Left renal pelvis (tissue), 4 donors: ENCODE results near the gene XXYLT1. TPM values are rescaled to one million over a fixed set of nuclear protein-coding genes. Genes with fewer than 3 reads are reported as not detected.

Experiments
- DNase-seq, 4 donors: peaks; one replicate each; pipeline ENCODE4 v3.0.0-alpha.2; 2013; ENCODE audit warnings: low read depth in 4 of 4, low spot score in 3 of 4
- polyA plus RNA-seq, 4 donors: library from polyadenylated mRNA; unstranded; fragments of 120-200 nt; gene quantifications; one replicate each; pipeline ENCODE4 v1.2.1, GENCODE V29; 2013; ENCODE audit not compliant: insufficient read length in 4 of 4

The XXYLT1 gene
- polyA plus RNA-seq, 4 donors = 27.8 to 46.3 (median 30.5) TPM

DNA sequence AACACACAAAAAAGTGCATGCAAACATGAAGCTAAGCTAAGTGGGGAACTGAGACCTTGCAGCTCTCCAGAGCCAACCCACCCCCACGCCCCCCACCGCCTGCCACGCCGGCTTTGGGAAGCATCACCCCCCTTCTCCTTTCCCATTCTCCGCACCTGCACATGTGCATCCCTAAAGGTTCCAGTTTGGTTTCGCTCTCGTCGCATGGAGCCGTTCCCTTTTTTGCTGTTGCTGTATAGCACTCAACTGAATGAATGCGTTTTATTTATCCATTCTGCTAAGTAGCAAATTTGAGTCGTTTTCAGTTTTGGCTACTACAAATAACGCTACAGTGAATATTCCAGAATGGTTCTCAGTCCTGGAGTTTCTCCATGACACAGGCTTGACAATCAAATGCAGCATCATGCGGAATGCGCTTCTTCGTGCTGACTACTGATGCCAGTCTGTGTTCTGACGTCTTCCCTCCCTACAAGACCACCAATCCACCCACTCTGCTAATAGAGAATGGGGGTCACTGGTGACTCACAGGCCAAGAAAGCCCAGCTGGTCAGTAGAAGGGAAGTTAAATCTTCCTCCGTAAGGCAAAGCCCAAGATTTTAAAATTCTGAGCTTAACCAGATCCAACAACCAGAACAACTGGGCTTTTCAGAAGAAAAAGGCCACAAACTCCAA is 115.3 kb downstream of the XXYLT1 start:
- no peak for DNase-seq

DNA sequence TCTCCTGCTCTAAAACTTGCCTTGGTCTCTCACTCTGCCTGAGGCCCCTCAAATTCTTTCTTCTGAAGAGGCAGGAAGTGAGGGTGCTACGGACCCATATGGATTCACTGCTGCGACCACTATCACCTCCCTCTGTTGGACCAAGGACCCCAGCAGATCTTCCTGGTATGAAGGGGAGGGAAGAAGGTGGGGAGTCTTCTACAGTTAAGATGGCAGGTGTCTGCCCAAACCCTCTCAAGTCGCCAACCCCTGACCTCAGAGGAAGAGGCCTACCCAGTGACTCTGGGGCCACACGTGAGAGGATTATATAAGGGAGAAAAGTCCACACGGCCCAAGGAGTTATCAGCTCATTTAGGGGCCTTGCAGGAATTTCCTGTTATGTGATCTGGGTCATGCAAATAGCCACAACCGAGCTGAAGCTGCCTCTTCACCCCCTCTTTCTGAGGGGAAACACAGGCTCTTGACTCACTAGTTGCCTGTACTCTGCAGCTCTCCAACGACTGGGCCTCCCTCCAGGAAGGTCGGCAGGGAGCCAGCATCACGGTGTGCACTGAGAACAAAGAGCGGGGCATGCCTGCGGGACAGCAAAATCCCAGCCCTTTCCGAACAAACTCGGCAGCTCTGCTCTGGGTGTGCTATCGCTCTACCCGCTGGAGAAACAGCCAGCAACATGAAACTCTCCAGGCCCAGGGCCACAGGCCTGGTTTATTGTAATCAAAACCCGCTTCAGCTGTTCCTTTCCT is 116.0 kb downstream of the XXYLT1 start:
- no peak for DNase-seq

DNA sequence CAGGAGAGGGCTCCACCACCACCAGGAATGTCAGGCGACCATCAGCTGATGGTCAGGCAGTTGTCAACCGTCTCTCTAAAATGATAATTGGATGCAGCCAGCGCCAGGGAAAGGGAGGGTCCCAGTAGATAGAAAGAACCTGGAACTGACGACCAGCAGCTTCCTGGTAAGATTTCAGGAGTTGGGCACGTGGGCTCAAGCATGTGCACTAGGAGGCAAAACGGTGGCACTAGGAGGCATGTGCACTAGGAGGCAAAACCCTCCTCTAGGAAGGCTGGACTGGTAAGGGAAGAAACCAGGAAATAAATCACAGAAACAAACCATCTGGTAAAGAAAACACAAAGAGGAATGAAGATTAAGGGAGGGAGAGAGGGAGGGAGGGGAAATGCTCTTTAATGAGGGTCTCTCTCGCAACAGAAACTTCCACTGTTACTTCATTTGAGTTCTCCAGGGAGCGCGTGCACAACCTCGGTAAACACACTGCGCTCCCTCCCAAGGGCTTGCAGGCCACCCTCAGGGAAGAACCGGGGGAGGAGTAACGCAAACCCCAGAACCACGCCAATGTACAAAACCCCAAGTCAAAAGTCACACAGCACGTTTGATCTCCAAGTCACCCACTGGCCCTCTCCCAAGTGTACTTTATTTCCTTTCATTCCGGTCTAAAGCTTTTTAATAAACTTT is 116.7 kb downstream of the XXYLT1 start:
- no peak for DNase-seq

DNA sequence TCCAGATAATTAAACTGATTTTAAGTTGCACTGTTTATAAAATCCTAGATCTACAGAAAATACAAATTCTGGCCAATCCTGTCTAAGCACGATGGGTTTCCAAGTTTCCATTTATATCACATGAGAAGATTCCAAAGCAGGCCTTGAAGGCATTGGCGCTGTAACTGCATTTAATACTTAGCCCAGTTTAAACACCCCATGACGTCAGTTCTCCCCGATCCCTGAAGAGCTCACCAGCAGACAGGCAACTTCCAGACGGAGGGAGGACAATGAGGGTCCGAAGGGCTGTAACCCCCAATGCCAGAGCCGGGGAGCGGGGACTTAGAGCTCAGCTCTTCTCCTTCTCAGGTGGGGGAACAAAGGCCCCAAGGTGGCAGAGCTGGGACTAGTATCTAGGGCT is 117.3 kb downstream of the XXYLT1 start:
- DNase-seq = no peak

DNA sequence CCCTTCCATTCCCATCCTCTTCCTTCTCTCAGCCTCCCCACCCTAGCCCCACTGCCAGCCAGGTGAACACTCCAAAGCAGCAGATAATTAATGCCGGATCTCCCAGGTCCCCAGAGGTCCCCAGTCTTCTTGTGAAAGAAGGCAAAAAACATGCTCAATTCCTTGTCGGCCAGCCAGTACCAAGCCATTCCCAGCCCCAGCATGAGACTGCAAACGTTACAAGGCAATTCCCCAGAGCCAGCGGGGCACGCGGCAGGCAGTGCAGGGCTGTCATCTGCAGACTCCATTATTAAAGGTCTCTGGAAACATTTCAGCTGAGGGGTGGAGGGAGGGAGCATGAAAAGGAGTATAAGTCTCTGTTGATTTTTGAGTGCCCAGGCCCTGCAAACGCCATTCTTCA is 117.8 kb downstream of the XXYLT1 start:
- DNase-seq = no peak

DNA sequence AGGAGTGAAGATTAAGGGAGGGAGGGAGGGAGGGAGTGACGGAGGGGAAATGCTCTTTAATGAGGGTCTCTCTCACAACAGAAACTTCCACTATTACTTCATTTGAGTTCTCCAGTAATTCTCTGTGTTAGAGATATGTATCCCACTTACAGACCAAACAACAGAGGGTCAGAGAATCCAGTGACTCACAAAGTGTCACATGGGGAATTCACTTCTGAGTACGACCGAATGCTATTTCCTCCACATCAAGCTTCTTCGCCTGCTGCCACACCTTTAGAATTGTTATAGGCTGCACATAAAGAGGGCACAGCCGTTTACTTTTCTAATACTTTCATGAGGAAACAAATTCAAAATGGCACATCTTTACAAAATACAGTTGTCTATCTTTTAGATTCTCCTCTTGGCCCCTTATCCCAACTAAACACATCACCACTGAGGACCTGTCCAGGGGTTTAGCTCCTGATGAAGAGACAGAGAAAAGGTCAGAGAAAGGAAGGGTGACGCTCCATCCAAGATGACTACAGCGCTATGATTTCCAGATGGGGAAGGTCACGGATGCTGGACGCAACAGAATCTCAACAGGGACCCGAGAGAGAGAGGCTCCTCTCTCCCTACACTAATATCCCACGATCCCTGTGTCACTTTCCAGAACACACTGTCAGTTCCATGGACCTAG is 119.0 kb downstream of the XXYLT1 start:
- DNase-seq = no peak

DNA sequence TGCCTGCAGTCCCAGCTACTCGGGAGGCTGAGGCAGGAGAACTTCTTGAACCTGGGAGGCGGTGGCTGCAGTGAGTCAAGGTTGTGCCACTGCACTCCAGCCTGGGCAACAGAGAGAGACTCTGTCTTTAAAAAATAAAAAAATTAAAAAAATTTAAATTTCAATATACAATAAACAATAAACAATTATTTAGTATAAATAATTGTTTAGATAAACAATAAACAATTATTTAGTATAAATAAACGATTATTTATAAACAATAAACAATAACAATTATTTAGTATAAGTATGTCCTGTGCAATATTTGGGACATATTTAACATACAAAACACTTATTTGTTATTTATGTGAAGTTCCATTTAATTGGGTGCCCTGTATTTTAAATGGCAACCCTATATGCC is 119.6 kb downstream of the XXYLT1 start:
- DNase-seq = no peak

DNA sequence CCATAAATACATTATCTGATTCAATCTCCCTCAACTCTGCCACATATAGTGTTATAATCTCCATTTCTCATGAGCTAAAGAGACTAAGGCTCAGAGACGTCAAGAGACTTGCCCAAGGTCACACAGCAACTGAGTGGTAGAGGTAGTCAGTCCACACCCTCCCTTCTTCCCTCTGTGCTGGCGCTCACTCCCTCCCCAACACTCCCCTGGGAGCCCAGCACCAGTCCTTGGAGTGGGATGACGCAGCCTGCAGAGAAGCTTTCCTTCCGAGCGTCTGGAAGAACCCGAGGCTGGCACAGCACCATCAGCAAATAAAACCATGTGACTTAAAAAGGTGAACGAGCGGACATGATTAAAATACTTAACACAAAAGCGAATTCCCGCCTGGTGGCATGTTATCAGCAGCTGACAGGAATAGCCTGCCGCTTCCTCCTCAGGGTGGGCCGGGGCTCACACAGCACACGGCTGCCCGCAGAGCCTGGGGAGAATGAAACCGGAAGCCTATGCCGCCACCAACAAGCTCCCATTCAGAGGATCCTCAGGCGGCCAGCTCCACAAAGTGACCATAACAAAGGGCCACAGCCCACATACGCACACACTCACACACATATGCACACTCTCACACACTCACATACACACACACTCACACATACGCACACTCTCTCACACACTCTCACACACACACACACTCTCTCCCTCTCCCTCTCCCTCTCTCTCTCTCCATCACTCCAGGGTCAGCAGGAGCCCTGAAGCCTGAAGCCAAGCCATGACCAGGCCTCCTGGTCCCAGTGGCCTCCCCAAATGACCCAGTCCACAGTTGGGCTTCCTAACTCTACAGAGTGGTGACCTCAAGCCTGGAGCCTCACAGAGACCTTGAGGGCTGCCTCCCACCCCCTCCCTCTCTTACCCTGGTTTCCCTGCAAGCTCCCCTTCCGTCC is 120.5 kb downstream of the XXYLT1 start:
- no peak for DNase-seq

DNA sequence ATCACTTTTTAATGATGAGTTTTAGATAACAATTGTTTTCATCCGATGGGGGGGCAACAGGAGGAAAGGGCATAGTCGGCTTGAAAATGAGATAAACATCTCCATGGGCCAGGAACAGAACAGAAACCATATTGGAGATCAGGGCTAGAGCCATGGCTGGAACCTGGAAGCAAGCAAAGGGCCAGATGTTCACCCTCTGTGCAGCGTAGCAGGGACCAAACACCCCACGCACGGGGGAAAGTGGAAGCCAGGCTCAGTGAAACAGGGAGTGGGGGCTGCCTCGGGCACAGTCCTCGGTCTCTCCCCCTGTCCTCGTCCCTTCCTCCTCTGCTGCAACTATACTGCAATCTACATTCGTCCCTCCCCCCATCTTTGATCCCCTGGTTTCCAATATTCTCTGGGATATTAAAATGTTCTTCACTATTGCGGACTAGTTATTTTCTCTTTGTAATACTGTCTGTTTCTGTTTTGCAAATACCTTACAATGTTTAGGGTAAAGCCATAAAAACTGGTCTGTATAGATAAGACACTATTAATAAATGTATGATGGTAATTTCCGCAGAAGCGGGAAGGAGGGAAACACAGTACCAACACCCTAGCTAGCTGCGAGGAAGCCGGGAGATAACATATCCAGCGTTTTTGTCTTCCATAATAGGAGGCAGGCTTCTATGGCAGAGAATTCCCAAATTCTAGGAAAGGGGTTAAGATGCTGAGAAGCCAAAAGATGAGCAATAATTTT is 121.5 kb downstream of the XXYLT1 start:
- no peak for DNase-seq

DNA sequence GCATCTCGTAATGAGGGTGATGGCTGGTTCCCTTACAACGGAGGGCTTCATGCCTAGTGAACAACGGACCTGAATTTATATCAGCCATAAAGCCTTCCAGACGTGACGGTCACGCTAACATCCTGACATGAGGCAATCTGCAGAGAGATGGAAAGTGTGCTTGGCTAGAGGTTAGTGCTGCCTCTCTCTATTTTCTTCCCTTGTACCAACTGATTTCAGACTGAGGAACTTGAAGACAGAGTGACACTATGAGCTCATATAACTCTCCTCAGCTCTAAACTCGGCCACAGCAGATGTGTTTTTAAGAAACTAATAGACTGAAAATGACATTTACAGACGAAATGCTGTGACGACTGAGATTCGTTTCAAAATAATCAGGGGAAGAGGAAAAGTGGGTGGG is 122.4 kb downstream of the XXYLT1 start:
- no peak for DNase-seq

DNA sequence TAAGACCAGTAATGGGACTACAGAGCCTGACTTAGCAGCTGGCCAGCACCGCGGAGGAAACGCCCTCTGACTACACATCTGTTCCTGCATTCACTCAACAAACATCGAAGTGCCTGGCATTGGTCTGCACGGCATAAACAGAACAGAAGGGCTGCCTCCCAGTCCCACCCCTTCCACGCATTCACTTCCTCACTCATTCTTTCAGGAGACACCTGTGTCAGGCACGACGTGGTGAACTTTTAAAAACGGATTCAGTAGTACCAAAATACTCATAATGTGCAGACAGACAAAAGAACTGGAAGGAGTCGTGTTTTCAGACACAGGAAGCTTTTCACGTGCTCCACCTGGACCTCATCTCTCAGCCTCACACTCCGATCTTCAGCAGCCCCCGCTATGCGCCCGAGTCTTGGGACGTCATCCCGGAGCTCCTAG is 123.3 kb downstream of the XXYLT1 start:
- DNase-seq = no peak

DNA sequence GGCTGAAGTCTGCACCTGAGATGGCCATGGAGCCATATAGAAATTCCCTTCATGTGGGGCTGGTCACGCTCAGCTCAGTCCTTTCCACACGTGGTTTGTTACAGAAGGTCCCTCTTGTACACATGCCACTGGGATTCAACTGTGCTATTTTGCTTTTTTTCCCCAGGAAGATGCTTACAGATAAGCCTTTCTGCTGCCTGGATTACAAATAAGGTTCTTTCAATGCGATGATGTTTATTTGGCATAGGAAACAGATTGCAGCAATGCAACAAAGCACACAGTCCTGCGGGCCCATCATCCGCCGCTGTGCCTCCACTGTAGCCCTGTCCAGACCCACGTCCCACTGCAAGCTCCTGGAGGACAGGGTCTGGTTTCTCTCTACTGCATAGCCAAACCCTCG is 124.8 kb downstream of the XXYLT1 start:
- no peak for DNase-seq

DNA sequence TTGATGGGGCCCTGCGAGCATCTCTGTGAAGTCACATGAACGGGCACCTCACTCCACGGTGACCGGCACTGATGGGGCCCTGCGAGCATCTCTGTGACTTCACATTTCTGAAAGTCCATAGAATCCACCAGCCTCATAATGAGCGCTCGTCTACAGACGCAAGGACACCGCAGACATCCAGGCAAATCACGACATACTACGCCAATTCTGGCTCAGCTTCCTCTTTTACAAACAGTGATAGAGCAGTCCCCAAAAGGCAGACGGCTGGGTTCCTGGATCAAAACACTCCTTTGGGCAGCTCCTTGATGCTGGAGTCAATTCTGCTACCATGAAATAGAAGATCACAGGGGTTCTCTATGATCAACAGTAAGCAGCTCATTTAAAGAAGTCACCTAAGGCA is 125.4 kb downstream of the XXYLT1 start:
- DNase-seq = no peak

DNA sequence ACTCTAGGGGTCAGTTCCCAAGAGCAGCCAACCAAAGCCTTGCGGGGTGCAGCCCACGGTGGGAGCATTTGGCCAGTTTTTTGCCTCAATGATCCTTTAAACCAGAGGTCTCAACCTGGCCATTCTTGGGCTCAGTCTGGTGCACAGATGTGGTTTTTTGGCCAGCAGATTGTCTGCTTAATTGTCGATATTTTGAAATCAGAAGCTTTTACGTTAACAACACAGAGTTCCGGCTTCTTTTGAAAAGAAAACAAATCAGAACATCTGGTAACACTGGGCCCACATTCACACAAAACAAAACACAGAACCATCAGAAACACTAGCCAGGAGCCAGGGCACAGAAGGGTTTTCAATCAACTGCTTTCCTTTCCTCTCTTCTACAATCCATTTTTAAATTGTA is 127.7 kb downstream of the XXYLT1 start:
- no peak for DNase-seq

DNA sequence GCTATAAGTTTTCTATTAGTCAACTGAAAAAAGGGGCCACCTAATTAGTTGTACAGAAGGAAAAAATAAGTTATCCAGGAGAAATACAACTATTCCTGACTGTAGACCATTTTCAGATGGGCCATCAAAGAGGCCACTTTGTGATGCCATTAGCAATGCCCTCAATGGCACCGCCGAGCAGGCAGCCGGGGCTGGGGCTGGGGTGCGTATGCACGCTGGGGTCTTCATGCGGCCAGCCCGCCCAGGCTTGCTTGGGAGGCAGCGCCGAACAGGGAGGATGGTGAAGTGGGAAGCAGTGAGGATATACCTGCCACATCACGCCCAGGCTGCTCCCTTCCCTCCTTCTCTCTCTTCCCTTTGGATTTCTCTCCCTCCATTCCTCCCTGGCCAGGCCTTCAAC is 128.4 kb downstream of the XXYLT1 start:
- no peak for DNase-seq

DNA sequence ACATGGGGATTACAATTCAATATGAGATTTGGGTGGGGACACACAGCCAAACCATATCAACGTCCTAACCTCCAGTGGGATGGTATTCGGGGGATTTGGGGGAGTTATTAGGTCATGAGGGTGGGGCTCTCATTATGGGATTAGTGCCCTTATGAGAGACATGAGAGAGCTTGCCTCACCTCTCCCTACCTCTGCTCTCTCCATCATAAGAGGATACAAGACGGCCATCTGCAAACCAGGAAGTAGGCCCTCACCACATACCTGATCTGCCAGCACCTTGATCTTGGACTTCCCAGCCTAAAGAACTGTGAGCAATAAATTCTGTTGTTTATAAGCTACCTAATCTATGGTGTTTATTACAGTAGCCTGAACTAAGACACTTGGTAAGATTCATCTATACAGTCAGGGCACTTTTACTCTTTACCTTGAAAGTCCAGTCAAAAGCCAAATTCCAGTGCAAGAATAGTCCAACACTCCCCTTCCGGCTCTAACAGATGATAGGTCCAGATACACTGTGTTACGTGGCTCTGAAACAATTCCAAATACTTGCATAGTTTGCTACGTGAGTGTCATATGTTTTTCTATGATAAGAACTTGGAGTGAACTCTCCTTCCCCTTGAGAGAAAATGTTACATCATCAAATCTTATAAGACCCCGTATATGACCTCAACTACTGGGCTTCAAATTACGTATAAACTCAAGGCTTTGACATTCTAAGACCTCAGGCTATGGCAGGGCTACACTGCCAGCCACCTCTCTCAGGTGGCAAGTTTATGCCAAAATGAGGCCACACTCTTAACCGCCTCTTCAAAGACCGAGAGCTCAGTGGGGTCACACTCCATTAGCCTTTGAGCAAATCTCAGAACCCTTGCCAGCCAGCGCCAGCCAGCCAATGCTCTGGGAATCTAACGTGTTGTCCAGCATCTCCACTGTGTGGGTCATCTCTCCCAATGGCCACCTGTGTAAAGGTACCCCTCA is 129.9 kb downstream of the XXYLT1 start:
- no peak for DNase-seq

DNA sequence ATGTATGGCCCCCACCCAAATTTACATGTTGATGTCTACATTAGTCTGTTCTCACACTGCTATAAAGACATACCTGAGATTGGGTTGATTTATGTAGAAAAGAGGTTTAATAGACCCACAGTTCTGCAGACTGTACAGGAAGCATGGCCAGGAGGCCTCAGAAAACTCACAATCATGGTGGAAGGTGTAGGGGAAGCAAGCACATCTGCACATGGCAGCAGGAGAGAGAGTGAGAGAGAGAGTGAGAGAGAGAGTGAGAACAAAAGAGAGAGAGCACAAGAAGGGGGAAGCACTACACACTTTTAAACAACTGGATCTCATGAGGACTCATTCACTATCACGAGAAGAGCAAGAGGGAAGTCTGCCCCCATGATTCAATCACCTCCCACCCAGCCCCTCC is 130.5 kb downstream of the XXYLT1 start:
- DNase-seq = no peak

DNA sequence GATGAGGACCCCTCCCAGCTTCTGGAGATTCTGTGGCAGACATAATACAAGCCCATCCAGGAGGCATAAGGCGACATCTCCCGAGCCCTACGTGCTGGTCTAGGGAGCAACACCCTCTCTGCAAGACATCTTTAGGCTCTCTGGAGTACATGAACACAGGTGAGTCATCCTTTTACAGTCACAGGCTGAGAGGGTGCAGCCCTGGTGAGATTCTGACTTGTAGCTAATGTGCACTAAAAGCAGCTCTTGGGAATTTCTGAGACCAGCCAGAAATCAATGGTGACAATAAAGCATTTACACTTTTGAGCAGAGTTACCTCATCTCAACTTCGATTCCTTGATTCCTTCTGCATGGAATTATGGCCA is 131.1 kb downstream of the XXYLT1 start:
- DNase-seq = no peak
